Epithelial cell of esophagus (primary cell): ENCODE results near the gene FANCI.

Source experiments
- DNase-seq: peaks from one replicate; pipeline ENCODE4 v3.0.0; 2010; ENCODE audit warnings: low read depth
- H3K4me3 ChIP-seq: 2 replicates; pipeline ENCODE4 v1.5.1; 2011; ENCODE audit warnings: mild to moderate bottlenecking, low read length, control low read depth
- CTCF ChIP-seq: IDR thresholded peaks from 2 replicates; pipeline ENCODE4 v1.5.1; 2011; ENCODE audit warnings: low read depth, mild to moderate bottlenecking, low read length, control low read depth, inconsistent platforms; ENCODE audit not compliant: insufficient read depth; ENCODE audit errors: missing control alignments

FANCI gene

GRCh38 chr15:89332446-89332845, 88.7 kb downstream of the FANCI start:
- no peak overlapping the region for H3K4me3 ChIP-seq
- peak; percentile 15 for DNase-seq
- peak; percentile 22 for TF ChIP-seq CTCF

GRCh38 chr15:89333011-89333860, 89.5 kb downstream of the FANCI start:
- H3K4me3 ChIP-seq: peak overlapping the region; percentile 92

GRCh38 chr15:89333959-89334509, 90.3 kb downstream of the FANCI start:
- DNase-seq: no peak
- H3K4me3 ChIP-seq: peak overlapping the region; percentile 92
- TF ChIP-seq CTCF: no peak

More at GRCh38 chr15:89333011-89333860, 89.5 kb downstream of the FANCI start:
- TF ChIP-seq CTCF: no peak
- DNase-seq: no peak

GRCh38 chr15:89334510-89335297, 90.9 kb downstream of the FANCI start, which contains the start of gene POLG:
POLG (minus strand) TSS chr15:89334824; CDS start chr15:89333754, 1,070 bp downstream.
- TF ChIP-seq CTCF: no peak

GRCh38 chr15:89335298-89336041, 91.7 kb downstream of the FANCI start:
- no peak for DNase-seq
- peak overlapping the region; percentile 92 for H3K4me3 ChIP-seq
- TF ChIP-seq CTCF: no peak

More at GRCh38 chr15:89334510-89335297, 90.9 kb downstream of the FANCI start, which contains the start of gene POLG:
- peak; percentile 99 for DNase-seq
- H3K4me3 ChIP-seq: peak within 1 kb of the TSS; percentile 92

- no peak overlapping the region for H3K4me3 ChIP-seq
- DNase-seq: no peak
- no peak for TF ChIP-seq CTCF
Observed at GRCh38 chr15:89338036-89338435, 94.3 kb downstream of the FANCI start.
